Pons (tissue), 1 donor: ENCODE results near the gene C6orf52.
"Not testable (repeated sequence)": the region's sequence is repeated elsewhere in the genome, so short reads cannot be mapped to it uniquely, and the experiment has no call there.

ENCODE experiments used
- DNase-seq: peaks from one replicate; pipeline ENCODE4 v3.0.0-alpha.2; 2016; ENCODE audit warnings: low spot score

The C6orf52 gene

GRCh38 chr6:10694302-10695085, at the start of gene C6orf52, which contains the start of gene PAK1IP1:
TSS of gene C6orf52 (minus strand) at chr6:10694616. CDS start at chr6:10687550, 7,066 bp downstream.
TSS of gene PAK1IP1 (plus strand) at chr6:10694972. CDS start at chr6:10694986, 14 bp downstream.
- DNase-seq: peak; percentile 97

GRCh38 chr6:10743515-10743914, 49.1 kb upstream of the C6orf52 start:
- no peak for DNase-seq

- no peak for DNase-seq
Measured at GRCh38 chr6:10742251-10742650, 47.8 kb upstream of the C6orf52 start.

GRCh38 chr6:10741643-10742042, 47.2 kb upstream of the C6orf52 start:
- not testable (repeated sequence) for DNase-seq

GRCh38 chr6:10740061-10740460, 45.6 kb upstream of the C6orf52 start:
- DNase-seq: no peak

- no peak for DNase-seq
Measured at GRCh38 chr6:10736731-10737130, 42.3 kb upstream of the C6orf52 start.

- no peak for DNase-seq
Measured at GRCh38 chr6:10733863-10734262, 39.4 kb upstream of the C6orf52 start.

- no peak for DNase-seq
Measured at GRCh38 chr6:10733151-10733715, 38.8 kb upstream of the C6orf52 start.

GRCh38 chr6:10730254-10730653, 35.8 kb upstream of the C6orf52 start:
- no peak for DNase-seq

- DNase-seq: peak; percentile 66
Measured at GRCh38 chr6:10725716-10726115, 31.3 kb upstream of the C6orf52 start.

GRCh38 chr6:10725044-10725443, 30.6 kb upstream of the C6orf52 start:
- DNase-seq: no peak

GRCh38 chr6:10723567-10723881, 29.1 kb upstream of the C6orf52 start:
- no peak for DNase-seq

GRCh38 chr6:10722820-10723566, 28.6 kb upstream of the C6orf52 start, which contains the start of gene TMEM14C:
TSS of gene TMEM14C (plus strand) at chr6:10723070. CDS start at chr6:10724614, 1,544 bp downstream.
- DNase-seq: peak; percentile 94

- DNase-seq: no peak
Measured at GRCh38 chr6:10722570-10722819, 28.1 kb upstream of the C6orf52 start.

GRCh38 chr6:10721850-10722569, 27.6 kb upstream of the C6orf52 start:
- DNase-seq: no peak

- not testable (repeated sequence) for DNase-seq
Measured at GRCh38 chr6:10720960-10721849, 26.8 kb upstream of the C6orf52 start.

- no peak for DNase-seq
Measured at GRCh38 chr6:10720265-10720959, 26.0 kb upstream of the C6orf52 start.

- no peak for DNase-seq
Measured at GRCh38 chr6:10719964-10720264, 25.5 kb upstream of the C6orf52 start.

- no peak for DNase-seq
Measured at GRCh38 chr6:10719296-10719963, 25.0 kb upstream of the C6orf52 start.

GRCh38 chr6:10713962-10714361, 19.5 kb upstream of the C6orf52 start:
- DNase-seq: no peak
